GM18861 (cell line): ENCODE measurements around the gene BTRC.
"Not testable (repeated sequence)": the region's sequence is repeated elsewhere in the genome, so short reads cannot be mapped to it uniquely, and the experiment has no call there.

ENCODE experiments used
- ATAC-seq: cut with Tn5 transposase; IDR thresholded peaks from one replicate; pipeline ENCODE4 v1.9.1; 2021; ENCODE audit not compliant: unreplicated experiment

The BTRC gene

DNA sequence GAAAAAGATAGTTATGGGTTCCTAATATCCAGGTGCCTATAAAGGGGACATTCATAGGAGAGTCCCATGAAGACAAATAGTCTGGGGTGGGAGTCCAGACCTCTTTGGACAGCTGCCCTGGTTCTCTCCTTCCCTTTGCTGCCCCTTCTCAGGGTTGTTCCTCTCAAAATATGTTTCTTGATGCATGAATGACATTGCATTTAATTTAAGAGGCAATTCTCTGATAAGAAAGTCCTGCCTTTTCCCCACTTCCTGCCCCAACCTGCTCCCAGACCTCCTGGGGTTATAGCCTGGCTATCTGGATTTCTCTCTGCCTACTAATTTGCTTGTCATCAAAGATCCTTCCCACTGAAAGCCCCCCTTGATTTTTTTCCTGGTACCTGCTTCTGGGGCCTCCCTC lies 12.5 kb upstream of the BTRC start:
- no peak for ATAC-seq

DNA sequence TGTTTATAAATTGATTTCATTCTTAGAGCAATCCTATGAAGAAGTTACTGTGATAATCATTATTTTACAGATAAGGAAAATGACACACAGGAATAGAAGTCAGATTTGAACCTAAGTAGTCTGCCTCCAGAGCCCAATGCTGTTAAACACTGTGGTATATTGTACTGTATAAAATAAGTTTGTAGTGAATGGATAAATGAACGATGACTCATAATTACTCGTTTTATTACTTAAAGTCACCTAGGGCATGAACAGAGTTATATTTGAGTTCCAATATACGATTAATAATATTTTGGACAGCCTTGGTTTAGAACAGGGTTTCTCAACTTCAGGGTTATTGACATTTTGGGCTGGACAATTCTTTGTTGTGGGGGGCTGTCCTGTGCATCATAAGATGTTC lies 7.8 kb upstream of the BTRC start:
- ATAC-seq = no peak

DNA sequence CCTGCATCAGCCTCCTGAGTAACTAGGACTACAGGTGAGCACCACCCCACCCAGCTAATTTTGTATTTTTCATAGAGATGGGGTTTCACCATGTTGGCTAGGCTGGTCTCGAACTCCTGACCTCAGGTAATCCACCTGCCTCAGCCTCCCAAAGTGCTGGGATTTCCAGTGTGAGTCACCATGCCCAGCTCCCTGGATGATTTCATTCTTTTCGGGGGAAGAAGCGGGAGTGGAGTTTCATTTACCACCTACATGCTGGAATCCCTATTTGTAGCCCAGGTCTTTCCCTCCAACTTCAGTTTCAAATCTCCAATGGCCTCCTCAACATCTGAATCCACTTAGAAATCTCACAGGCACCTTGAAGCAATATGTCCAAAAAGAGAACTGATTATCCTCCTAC lies 2.9 kb upstream of the BTRC start:
- no peak for ATAC-seq

DNA sequence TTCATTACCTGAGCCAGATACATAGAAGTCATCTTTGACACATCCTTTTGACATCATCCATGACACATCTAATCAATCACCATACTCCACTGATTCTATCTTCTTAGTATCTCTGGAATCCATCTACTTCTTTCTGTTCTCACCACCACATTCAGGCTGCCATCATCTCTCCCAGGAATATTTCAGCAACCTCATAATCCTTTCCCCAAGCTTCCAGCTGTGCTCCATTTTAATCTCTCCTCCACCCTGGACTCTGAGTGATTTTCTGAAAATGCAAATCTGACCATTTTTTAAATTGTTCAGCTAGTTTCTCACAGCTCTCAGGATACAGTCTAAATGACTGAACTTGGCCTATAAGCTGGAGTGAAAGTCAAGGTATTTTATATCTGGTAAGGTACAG lies 2.5 kb upstream of the BTRC start:
- ATAC-seq = no peak

DNA sequence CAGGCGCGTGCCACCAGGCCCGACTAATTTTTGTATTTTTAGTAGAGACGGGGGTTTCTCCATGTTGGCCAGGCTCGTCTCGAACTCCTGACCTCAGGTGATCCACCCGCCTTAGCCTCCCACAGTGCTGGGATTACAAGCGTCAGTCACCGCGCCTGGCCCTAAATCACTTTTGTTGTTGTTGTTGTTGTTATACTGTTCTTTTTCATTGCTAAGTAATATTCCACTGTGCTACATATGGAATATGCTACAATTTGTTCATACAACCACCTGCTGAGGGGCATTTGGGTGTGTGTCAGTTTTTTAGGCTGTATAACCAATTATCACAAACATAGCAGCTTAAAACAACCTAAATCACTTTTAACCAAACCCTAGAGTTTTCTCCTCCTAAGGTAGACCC lies 1.1 kb upstream of the BTRC start:
- ATAC-seq = not testable (repeated sequence)

DNA sequence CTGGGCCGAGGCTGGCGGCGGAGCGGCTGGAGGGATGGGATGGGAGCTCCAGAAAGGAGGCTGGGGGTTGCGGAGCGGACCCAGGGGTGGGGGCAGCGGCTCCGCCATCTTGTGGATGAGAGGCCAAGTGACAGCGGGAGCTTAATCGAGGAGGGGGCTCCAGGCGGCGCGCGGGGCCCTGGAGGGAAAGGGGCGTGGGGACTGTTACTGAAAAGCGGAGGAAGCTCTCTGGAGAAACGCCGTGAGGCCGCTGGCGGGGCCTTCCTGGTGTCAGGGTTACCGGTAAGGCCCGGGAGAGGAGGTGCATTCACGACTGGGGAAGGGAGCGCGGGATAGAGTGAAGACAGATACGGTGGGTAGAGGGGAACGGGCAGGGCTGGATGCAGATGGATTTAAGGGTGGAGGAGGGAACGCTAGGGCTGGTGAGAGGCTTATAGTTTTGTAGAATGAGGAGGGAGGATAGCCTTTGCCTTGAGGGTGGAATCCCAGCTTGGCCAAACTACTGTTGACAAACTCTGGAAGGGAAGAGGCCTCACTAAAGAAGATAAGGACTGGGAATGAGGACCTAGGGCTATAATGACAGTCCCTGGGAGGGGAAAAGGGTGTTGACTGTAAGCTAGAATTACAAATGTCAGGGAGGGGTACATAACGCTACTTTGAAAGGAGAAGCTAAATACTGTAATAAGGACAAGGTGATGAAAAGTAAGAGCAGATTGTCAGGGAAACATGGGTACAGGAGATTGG lies 535 bp downstream of the BTRC start:
- ATAC-seq = no peak

DNA sequence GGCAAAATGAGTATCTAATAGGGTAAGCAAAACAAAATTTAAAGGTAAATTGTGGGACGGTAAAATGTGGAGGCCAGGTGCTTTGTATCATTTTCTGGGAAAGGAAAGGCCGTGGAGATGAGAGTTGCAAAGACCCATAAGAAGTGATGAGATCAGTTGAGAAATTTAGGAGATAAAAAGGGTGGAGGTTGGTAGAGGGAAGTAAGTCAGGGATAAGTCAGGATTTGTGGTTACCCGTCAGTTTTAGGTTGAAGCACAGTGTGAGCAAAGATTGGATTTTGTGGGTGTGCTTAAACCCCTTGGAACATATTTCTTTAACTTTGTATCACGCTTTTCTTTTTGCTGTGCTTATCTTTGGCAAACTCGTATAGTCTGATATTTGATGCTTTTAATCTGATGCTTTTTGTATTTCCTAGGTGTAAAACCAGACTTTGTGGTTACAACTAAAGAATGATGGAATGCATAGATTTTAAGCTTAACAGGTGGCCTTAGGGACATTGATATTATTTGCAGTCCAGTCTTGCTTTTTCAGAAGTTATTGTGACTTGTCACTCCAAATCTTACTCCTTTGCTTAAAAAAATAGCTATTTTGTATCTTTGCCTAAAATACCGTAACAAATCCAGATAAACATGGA lies 1.2 kb downstream of the BTRC start:
- no peak for ATAC-seq

DNA sequence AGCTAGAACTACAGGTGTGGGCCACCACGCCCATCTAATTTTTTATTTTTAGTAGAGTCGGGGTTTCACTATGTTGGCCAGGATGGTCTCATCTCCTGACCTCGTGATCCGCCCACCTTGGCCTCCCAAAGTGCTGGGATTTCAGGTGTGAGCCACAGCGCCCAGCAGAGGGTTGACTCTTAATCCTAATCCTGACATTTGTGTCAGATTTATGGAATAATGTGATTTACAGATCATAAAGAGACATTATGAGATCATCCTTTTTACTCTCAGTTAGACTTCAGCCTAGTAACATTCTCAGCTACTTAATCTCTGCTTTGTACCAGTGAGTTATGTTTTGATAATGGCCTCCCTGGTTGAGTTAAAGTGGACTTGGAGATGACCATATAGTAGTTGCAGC lies 2.2 kb downstream of the BTRC start:
- ATAC-seq = no peak

DNA sequence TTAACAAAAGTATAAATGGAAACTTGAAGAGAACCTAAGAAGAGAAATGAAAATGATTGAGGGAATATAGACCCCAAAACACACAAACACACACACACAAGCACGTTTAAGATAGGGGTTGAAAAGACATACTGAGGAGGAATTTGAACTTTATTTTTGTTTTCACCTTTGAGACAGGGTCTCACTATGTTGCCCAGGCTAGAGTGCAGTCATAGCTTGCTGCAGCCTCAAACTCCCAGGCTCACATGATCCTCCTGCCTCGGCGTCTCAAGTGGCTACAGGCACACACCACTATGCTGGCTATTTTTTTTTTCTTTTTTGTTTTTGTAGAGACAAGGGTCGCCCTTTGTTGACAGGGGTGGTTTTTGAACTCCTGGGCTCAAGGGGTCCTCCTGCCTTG lies 4.0 kb downstream of the BTRC start:
- no peak for ATAC-seq

DNA sequence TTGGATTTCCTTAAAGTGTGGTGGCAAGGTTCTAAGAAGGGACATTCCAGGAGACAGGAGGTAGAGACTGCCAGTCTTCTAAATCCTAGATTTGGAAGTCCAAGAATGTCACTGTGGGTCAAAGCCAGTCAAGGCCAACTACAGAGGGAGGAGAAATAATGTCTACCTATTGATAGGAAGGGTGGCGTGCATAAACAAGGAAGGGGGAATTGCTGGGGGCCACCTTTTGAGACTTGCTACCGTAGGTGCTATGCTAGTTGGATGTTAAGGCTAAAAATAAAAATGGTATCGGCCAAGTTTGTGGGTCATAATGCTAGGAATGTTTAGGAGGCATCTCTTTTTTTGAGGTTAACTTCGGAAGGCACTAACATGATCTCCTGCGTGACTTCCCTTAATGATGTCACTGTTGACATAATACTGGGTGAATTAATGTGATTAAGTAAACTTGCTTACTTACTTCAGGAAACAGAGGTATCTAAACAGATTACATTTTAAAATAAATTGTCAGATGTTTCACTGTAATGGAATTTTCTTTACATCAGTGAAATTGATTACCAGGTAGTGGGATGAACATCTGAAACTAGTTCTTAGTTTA lies 4.8 kb downstream of the BTRC start:
- no peak for ATAC-seq

DNA sequence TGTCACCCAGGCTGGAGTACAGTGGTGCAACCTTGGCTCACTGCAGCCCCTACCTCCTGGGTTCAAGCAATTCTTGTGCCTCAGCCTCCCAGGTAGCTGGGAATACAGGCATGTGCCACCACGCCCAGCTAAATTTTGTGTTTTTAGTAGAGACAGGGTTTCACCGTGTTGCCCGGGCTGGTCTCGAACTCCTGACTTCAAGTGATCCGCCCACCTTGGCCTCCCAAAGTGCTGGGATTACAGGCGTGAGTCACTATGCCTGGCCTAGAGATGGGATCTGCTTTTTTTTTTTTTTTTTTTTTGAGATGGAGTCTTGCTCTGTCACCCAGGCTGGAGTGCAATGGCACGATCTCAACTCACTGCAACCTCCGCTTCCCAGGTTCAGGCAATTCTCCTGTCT lies 6.1 kb downstream of the BTRC start:
- ATAC-seq = not testable (repeated sequence)

DNA sequence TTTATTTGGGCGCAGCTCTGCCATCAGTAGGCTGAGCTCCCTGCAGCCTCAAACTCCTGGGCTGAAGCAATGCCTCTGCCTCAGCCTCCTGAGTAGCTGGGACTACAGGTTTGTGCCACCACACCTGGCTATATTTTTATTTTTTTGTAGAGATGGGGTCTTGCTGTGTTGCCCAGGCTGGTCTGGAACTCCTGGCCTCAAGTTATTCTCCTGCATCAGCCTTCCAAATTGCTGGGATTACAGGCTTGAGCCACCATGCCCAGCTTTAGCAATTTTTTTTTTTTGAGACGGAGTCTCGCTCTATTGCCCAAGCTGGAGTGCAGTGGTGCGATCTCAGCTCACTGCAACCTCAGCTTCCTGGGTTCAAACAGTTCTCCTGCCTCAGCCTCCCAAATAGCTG lies 6.9 kb downstream of the BTRC start:
- ATAC-seq = not testable (repeated sequence)

DNA sequence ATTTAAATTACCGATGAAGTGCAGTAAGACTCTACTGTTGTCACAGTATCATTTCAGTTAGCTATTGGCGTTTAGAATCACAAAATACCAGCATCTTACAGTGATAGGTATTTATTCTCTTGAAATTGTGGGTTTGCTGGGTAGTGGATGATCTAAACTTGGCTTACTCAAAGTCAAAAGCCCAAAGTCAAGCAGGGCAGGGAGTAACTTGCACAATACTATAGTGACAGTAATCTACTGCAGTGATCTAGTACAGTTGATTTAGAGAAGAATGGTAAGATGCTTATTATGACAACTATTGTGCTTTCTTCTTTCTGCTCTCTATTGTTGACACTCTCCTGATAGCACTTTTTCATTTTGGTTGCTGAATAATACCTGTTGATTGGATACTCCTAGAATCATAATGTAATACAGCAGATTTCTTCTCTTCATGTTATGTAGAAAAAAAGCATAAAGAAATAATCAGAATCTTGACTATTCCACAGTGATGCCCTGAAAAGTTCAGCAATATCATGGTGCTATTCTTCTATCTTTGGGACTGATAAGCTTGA lies 10.0 kb downstream of the BTRC start:
- no peak for ATAC-seq

DNA sequence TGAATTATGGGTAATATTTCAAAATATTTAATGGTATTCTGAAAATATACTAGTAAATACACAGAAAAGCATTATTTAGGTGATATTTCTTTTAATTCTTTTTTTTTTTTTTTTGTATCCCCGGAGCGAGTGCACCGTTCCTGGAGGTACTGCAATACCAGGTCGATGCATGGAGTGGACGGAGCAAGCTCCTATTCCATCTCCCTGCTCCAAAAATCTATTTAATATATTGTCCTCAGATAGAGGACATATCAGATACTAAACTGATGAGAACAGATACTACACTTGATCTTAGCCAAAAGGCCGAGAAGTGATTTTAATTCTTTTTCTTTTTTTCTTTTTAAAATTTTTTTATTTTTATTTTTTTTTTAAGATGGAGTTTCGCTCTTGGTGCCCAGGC lies 10.8 kb downstream of the BTRC start:
- no peak for ATAC-seq

DNA sequence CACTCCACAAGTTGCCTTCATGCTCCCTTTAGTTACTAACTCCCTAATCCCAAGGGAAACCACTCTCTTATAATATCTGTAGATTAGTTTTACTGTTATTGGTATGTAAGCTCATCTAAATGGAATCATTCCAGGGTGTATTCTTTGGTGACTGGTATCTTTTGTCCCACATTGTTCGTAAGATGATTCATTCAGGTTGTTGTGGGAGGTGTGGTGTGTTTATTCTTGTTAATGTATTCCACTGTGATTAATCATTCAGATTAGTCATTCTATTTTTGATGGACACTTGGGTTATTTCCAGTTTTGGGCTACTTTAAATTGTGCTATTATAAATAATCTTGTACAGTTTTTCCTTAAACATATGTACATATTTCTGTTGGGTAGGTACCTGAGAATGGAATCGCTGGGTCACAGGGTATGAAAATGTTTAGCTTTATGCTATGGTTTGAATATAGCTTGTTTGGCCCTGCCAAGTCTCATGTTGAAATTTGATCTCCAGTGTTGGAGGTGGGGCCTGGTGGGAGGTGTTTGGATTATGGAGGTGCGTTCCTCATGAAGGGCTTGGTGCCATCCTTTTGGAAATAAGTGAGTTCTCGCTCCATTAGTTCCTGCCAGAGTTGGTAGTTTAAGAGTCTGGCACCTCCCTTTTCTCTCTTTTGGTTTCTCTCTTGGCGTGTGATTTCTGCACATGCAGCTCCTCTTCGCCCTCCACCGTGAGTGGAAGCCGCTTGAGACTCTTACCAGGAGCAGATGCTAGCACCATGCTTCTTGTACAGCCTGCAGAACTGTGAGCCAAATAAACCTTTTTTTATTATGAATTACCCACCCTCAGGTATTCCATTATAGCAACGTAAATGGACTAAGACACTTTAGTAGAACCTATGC lies 13.8 kb downstream of the BTRC start:
- no peak for ATAC-seq

DNA sequence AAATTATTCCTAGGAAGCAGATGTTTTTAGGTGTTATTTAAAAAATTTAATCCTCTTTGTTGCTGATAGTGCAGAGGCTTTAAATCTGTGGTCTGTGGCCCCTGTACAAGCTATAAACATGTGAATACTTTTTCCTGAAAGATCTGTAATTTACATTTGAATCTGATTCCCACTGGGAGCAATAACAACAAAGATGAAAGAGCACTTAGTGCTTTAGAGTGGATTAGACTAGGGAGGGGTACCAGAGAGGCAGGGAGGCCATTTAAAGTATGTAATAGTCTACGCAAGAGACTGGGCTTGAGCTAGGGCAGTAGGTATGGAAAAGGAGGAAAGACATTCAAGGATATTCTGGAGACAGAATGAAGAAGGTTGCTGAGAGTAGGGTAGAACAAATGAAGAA lies 19.1 kb downstream of the BTRC start:
- no peak for ATAC-seq

DNA sequence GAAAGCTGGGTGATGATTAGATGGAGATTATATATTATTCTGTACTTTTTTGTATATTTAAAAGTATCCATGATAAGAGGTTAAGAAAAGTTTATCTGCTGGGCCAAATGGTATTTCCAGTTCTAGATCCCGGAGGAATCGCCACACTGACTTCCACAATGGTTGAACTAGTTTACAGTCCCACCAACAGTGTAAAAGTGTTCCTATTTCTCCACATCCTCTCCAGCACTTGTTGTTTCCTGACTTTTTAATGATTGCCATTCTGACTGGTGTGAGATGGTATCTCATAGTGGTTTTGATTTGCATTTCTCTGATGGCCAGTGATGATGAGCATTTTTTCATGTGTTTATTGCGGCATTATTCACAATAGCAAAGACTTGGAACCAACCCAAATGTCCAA lies 20.0 kb downstream of the BTRC start:
- not testable (repeated sequence) for ATAC-seq

DNA sequence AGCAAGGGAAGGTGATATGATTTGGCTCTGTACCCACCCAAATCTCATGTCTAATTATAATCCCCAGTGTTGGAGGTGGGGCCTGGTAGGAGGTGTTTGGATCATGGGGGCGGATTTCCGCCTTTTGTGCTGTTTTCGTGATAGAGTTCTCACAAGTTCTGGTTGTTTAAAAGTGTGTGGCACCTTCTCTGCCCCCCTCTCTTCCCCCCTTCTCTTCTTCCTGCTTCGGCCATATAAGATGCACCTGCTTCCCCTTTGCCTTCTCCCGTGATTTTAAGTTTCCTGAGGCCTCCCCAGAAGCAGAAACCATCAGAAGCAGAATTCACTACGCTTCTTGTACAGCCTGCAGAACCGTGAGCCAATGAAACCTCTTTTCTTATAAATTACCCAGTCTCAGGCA lies 21.1 kb downstream of the BTRC start:
- ATAC-seq = no peak

DNA sequence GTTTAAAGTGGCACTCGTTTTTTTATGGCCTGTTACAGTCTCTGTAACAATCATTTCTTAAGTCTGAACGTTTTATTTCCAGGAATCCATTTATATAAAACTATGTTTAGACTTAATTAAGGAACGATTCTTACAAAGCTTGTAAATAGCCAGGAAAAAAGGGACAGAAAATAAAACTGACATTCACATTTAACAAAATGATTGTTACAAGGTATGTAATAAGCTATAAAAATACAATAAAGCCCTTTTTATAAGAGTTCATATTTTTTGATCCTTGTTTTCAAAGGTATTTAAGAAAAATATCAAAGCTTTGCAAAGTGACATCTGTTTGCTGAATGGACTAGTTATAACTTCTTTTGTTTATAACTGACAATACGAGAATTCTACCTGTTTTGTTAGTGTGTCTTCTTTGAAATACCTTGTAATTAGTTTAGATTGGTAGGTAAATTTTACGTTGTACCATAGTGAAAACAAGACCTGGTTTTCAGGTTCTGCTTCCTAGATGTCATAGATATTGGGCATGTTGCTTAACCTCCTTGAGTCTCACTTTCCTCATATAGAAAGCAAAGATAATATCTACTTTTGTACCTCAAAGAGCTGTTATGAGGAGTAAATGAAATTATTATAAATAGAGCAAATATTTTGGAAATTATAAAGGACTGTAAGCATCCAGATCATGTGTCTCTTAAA lies 25.8 kb downstream of the BTRC start:
- no peak for ATAC-seq

DNA sequence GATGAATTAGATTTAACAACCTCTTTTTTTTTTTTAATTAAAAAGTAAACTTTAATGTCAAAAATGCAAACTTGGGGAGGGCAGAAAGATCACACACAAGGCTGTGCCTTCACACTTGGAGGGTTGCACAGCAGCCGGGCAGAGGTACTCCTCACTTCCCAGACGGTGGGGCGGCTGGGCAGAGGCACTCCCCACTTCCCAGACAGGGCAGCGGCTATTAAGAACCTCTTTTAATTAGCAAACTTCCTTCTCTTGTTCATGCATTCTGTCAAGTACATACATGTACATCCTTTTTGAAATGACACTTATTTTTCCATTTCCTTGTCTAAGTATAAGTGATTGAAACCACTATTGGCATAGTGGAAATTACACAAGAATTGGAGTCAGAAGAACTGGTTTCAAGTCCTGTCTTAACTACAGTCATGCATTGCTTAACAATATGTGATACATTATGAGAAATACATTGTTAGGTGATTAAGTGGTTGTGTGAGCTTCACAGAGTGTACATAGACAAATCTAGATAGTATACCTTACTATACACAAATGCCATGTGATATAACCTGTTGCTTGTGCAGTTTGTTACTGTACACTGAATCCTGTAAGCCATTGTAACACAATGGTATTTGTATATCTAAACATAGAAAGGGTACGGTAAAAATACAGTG lies 26.5 kb downstream of the BTRC start:
- no peak for ATAC-seq
